ENCODE data around the gene ARL15. TPM values are rescaled to one million over a fixed set of nuclear protein-coding genes. Genes with fewer than 3 reads are reported as not detected.

The ARL15 gene
- total and polyA plus RNA-seq, 2 of the 8 experiments (the other 6 are each of a cell fraction or from before 2014, with no cell fraction given), result 9.9 to 21.2 TPM

- 90% methylated on average over 8 of the region's 8 CpGs; no CpG with 5 or more reads in 1 of the 2 experiments for WGBS, 2 experiments (ENCODE audit: extremely low coverage in 1 of 2, insufficient coverage in 1 of 2, insufficient read length in 1 of 2, insufficient replicate concordance in 2 of 2, low coverage in 1 of 2, low lambda C conversion rate in 2 of 2, missing lambda C conversion rate in 1 of 2)
- no peak for FAIRE-seq
- H3K79me1 ChIP-seq (ENCODE audit: low read depth, low read length), result no peaks in the 10 kb centered on the region
- TF ChIP-seq RFX5 (IDR thresholded peaks at IDR 0.05; ENCODE audit: borderline replicate concordance, low read depth, low read length) (no peak), BRCA1 (IDR thresholded peaks at IDR 0.05; ENCODE audit: low read depth, low read length) (no peak), SP2 (IDR thresholded peaks at IDR 0.05; ENCODE audit: low read length) (no peak), CBX5 (IDR thresholded peaks at IDR 0.05; ENCODE audit: low read depth, low read length) (no peak), USF2 (IDR thresholded peaks at IDR 0.05; ENCODE audit: low read length) (no peak)
These were observed 124.3 kb downstream of the ARL15 start for GRCh38 chr5:54186108-54186507.

More at GRCh38 chr5:54186108-54186507, 124.3 kb downstream of the ARL15 start:
- Histone ChIP-seq H2BK15ac (ENCODE audit: low read length) (peak overlapping the region; percentile 40; the same call in 1 of the 2 replicates), H3K4me1 (replicated peaks in 1 of 4; ENCODE audit: control insufficient read depth in 3 of 4, insufficient read depth in 4 of 4, low read length in 3 of 4) (peaks cover 0 to 4% (median 1%) of the 10 kb centered on the region in 4 experiments; a peak in 3 of 7 replicates), H3K27ac (ENCODE audit: low read depth, low read length) (no peak overlapping the region), H4K5ac (ENCODE audit: insufficient read length, low read depth, low read length) (no peak overlapping the region), H2BK5ac (ENCODE audit: low read depth, low read length) (no peak overlapping the region), H2BK120ac (replicated peaks; ENCODE audit: low read depth, low read length) (no peak overlapping the region), H3K9ac (replicated peaks in 1 of 4; ENCODE audit: extremely low read depth in 1 of 4, low read depth in 3 of 4, low read length in 3 of 4) (no peak overlapping the region), H2BK12ac (ENCODE audit: low read depth, low read length) (no peak overlapping the region), H3K9me3 (ENCODE audit: insufficient read depth in 2 of 2, low read depth in 1 of 2, low read length in 1 of 2) (no peaks in the 10 kb centered on the region), H3K36me3 (ENCODE audit: control insufficient read depth in 2 of 4, insufficient read depth in 4 of 4, low read length in 3 of 4) (no peaks in the 10 kb centered on the region), H3K4me2 (ENCODE audit: insufficient read depth in 1 of 2, low read depth in 2 of 2, low read length in 2 of 2) (no peak overlapping the region), H3K4ac (replicated peaks; ENCODE audit: insufficient read length, low read depth, low read length) (no peak overlapping the region), H2AFZ (ENCODE audit: low read length) (no peak overlapping the region), H3K14ac (ENCODE audit: insufficient read length) (no peak overlapping the region), H2AK5ac (ENCODE audit: low read depth, low read length) (no peak overlapping the region), H3K18ac (ENCODE audit: extremely low read depth, low read length) (no peak overlapping the region), H3K23ac (ENCODE audit: insufficient read length) (no peak overlapping the region), H4K8ac (ENCODE audit: extremely low read depth, insufficient read depth, low read length) (no peak overlapping the region), H2BK20ac (ENCODE audit: low read length) (no peak overlapping the region), H3K4me3 (ENCODE audit: extremely low read depth in 1 of 4, insufficient read depth in 2 of 4, low read depth in 3 of 4, low read length in 4 of 4) (no peak overlapping the region), H4K91ac (replicated peaks; ENCODE audit: insufficient read length, low read length) (no peak overlapping the region), H4K20me1 (replicated peaks in 1 of 2; ENCODE audit: control insufficient read depth in 1 of 2, insufficient read depth in 2 of 2, low read length in 2 of 2) (no peaks in the 10 kb centered on the region), H3K79me2 (ENCODE audit: control insufficient read depth in 1 of 2, insufficient read depth in 2 of 2, low read length in 2 of 2) (peaks cover 0 to 10% of the 10 kb centered on the region in 2 experiments; a peak in 1 of 4 replicates), H3K56ac (replicated peaks; ENCODE audit: insufficient read length, low read depth, low read length) (no peak overlapping the region), H3K23me2 (ENCODE audit: low read depth, low read length) (no peaks in the 10 kb centered on the region), H3K27me3 (replicated peaks in 1 of 4; ENCODE audit: control insufficient read depth in 3 of 4, extremely low read depth in 1 of 4, insufficient read depth in 3 of 4, low read length in 3 of 4) (no peaks in the 10 kb centered on the region)
- ChIA-PET CTCF (ENCODE audit: partially characterized antibody) (interaction anchor here (0.6 to 1.8 kb wide), 4 partner anchors 9 to 338 kb away, joined by 3 to 4 read pairs (median 4); no protein-coding TSS in a partner anchor), POLR2A (ENCODE audit: partially characterized antibody) (no interaction called here)
- DNase-seq (ENCODE audit: low read depth in 1 of 2, low spot score in 2 of 2), result no peak

Data from H1 (cell line).